NCI-H1436 treated with DMSO at 0.1 percent for 48 hours (cell line): ENCODE data around the gene RADX.

ENCODE experiments used
- DNase-seq: peaks from one replicate; lab custom pipeline; 2025; lab: John Stamatoyannopoulos, UW

The RADX gene

GRCh38 chrX:106684207-106684606, 72.4 kb downstream of the RADX start:
- no peak for DNase-seq

DNA sequence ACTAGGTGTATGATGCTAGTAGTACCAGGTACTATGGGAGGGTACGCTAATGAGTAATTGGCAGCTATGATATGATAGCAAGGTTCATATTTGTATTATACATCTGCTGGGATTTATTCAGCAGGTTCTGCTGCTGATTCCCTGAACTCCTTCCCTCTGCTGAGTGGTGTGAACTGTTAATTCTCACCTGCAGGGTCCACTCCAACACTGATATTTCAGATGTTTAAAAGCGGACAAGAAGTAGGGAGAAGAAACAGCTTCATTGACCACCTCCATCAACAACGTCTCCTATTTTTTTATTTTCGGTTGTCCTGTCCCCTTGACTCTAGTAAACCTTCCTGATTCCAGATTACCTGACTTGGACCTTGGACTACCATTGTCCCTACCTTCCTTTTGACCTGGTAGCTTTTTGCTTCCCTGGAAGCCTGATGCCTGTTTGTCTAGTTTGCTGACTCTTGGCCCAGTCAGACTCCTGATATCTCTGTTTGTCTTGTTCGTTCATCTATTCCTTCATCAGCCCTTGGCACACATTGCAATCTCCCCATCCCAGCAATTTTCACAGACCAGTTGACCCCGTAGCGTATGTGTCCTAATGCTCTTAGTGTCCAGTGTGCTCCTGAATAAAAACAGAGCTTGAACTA, 80.8 kb downstream of the RADX start:
- no peak for DNase-seq

DNA sequence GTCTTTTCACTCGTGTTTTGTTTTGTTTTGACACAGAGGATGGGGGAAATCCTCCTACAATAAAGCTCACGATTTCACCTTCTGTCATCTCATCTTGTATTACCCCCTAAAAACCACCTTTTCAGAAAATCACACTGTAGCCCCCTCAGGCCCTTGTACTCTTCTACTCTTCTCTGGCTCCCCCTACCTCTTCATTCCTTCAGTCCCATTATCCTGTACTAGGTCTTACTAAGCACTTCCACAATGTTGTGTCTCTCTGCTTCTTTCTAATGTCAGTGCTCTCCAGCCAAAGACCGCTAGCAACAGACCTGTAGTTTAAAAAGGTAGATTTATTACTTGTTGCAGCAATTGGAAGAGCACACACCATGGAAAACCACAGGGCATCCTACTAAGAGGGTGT, 84.7 kb downstream of the RADX start:
- DNase-seq = no peak

- DNase-seq = no peak
Observed at GRCh38 chrX:106698693-106699092, 86.9 kb downstream of the RADX start.

DNA sequence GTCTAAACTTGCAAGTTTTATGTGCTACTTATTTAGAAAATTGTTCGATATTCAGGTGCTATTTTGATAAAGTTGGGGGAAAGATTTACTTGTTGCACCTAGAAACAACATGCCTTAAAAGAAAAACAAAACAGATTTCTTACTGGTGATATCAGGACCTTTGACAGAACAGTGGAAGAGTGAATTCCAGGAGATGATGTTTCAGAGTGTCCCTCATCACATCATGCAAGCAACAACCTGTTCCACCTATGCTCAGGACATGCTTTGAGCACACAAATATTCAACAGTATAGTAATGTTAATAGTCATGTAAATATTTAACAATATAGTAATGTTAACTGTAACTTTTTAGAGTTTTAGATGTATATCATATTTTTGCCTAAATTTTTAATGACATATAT, 90.9 kb downstream of the RADX start:
- no peak for DNase-seq

DNA sequence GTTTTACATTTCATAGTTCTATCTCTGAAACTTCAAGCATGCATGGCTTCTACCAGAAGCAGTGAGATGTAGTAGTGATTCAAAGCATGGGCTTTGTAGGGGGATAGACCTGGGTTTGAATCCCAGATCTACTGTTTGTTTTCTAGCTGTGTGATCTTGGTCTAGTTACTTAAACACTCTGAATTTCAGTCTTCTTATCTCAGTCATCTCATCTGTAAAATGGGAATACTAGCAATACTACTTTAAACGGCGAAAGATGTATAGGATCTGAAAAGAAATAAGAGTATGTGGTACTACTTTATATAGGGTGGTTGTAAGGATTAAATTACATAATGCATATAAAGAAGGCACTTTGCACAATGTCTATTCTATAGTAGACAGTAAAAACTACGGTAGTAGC, 94.7 kb downstream of the RADX start:
- no peak for DNase-seq

- DNase-seq = no peak
Observed at GRCh38 chrX:106707771-106708454, 96.1 kb downstream of the RADX start.

GRCh38 chrX:106710771-106711170, 99.0 kb downstream of the RADX start:
- no peak for DNase-seq

GRCh38 chrX:106711375-106711774, 99.6 kb downstream of the RADX start:
- no peak for DNase-seq

- no peak for DNase-seq
Observed at GRCh38 chrX:106716004-106716403, 104.2 kb downstream of the RADX start.

GRCh38 chrX:106716463-106716862, 104.7 kb downstream of the RADX start:
- DNase-seq = no peak

DNA sequence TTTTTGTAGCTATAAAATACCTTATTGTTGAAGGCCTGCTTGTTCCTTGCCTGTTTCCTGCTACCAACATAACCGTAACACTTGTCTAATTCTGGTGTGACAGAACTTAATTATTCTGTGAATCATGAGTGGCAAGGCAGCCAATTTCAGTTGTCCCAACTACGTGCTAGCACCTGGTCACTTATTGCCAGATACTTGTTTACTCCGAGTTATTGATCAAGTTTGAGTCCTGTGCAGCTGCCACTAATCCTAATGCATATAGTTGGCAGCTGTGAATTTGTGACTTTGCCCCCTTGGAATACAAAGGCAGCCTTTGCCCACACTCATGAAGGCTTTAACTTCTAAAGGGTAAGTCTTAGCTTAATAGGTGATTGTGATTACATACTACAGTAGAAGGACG, 106.9 kb downstream of the RADX start:
- no peak for DNase-seq

- no peak for DNase-seq
Observed at GRCh38 chrX:106725931-106726330, 114.2 kb downstream of the RADX start.

- peak; percentile 26 for DNase-seq
Observed at GRCh38 chrX:106726485-106727437, 115.0 kb downstream of the RADX start, which contains the start of gene RNF128. Gene RNF128, plus strand, starts transcription at chrX:106726701. Its CDS starts 213 bp downstream, at chrX:106726914.

DNA sequence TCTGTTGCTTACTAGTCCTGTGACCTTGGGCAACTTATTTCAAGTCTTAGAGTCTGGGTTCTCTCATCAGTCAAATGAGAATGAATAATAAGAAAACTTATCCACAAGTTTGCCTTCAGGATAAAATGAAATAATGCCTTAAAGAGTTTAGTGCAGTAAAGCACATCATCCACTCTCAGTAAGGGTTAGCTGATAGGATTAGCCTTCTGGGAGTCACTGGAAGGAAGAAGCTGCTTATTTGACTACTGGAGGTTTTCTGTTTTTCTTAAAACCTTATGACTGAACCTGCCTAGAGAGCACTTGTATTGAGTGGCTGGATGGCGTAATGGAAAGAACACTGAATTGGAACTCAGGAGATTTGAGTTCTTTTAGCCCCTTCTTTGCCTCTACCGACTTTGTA, 116.6 kb downstream of the RADX start:
- no peak for DNase-seq
